Stimulated activated memory B cell treated with anti-CD40 and anti-IgM and Interleukin-4, amounts not matched to agents 10 μg/mL and 1 μg/mL and 100 μg/mL, for 72 hours (primary cell): Measurements from ENCODE around the gene NOS1.

Source experiments
- ATAC-seq: fragments of 150-1000 bp; cut with Tn5 transposase; 2 replicates; pipeline ENCODE4 v1.10.0; 2021
- H3K27ac Mint-ChIP-seq: one replicate; pipeline ENCODE4 v1.8.0; 2022; ENCODE audit warnings: mild to moderate bottlenecking, mixed read lengths
- H3K27me3 Mint-ChIP-seq: one replicate; pipeline ENCODE4 v1.8.0; 2022; ENCODE audit warnings: mixed read lengths
- H3K36me3 Mint-ChIP-seq: one replicate; pipeline ENCODE4 v1.8.0; 2022; ENCODE audit warnings: mixed read lengths
- H3K4me1 Mint-ChIP-seq: one replicate; pipeline ENCODE4 v1.8.0; 2022; ENCODE audit warnings: mixed read lengths
- H3K4me3 Mint-ChIP-seq: one replicate; pipeline ENCODE4 v1.8.0; 2022; ENCODE audit warnings: mild to moderate bottlenecking, moderate library complexity, mixed read lengths
- H3K9me3 Mint-ChIP-seq: one replicate; pipeline ENCODE4 v1.8.0; 2022; ENCODE audit warnings: mixed read lengths

The NOS1 gene

GRCh38 chr12:117178745-117179144, 182.7 kb downstream of the NOS1 start:
- no peaks in the 10 kb centered on the region for H3K9me3 Mint-ChIP-seq
- H3K27me3 Mint-ChIP-seq = no peaks in the 10 kb centered on the region
- H3K27ac Mint-ChIP-seq = peak overlapping the region; percentile 18
- H3K36me3 Mint-ChIP-seq = peaks cover 82% of the 10 kb centered on the region
- no peak for ATAC-seq
- peaks cover 15% of the 10 kb centered on the region for H3K4me1 Mint-ChIP-seq
- H3K4me3 Mint-ChIP-seq = no peak overlapping the region

- Mint-ChIP-seq H3K27me3 (no peaks in the 10 kb centered on the region), H3K4me1 (peaks cover 15% of the 10 kb centered on the region), H3K4me3 (no peak overlapping the region), H3K9me3 (no peaks in the 10 kb centered on the region), H3K36me3 (peaks cover 82% of the 10 kb centered on the region), H3K27ac (peak overlapping the region; percentile 18)
- no peak for ATAC-seq
Measured at GRCh38 chr12:117178301-117178700, 183.1 kb downstream of the NOS1 start.

- peaks cover 74% of the 10 kb centered on the region for H3K36me3 Mint-ChIP-seq
- peak overlapping the region; percentile 24 for H3K27ac Mint-ChIP-seq
- H3K27me3 Mint-ChIP-seq = no peaks in the 10 kb centered on the region
- ATAC-seq = no peak
- H3K4me3 Mint-ChIP-seq = no peak overlapping the region
- peaks cover 6% of the 10 kb centered on the region for H3K4me1 Mint-ChIP-seq
- no peaks in the 10 kb centered on the region for H3K9me3 Mint-ChIP-seq
Measured at GRCh38 chr12:117172168-117172567, 189.3 kb downstream of the NOS1 start.

GRCh38 chr12:117171499-117172162, 189.8 kb downstream of the NOS1 start:
- no peaks in the 10 kb centered on the region for H3K27me3 Mint-ChIP-seq
- H3K36me3 Mint-ChIP-seq = peaks cover 74% of the 10 kb centered on the region
- ATAC-seq = no peak
- H3K4me3 Mint-ChIP-seq = no peak overlapping the region
- no peaks in the 10 kb centered on the region for H3K9me3 Mint-ChIP-seq
- peaks cover 6% of the 10 kb centered on the region for H3K4me1 Mint-ChIP-seq
- peak overlapping the region; percentile 24 for H3K27ac Mint-ChIP-seq

GRCh38 chr12:117169548-117169947, 191.9 kb downstream of the NOS1 start:
- no peak overlapping the region for H3K27ac Mint-ChIP-seq
- no peak overlapping the region for H3K4me3 Mint-ChIP-seq
- peaks cover 59% of the 10 kb centered on the region for H3K36me3 Mint-ChIP-seq
- no peak for ATAC-seq
- H3K4me1 Mint-ChIP-seq = no peaks in the 10 kb centered on the region
- no peaks in the 10 kb centered on the region for H3K9me3 Mint-ChIP-seq
- no peaks in the 10 kb centered on the region for H3K27me3 Mint-ChIP-seq

- H3K4me3 Mint-ChIP-seq = no peak overlapping the region
- no peaks in the 10 kb centered on the region for H3K9me3 Mint-ChIP-seq
- H3K27me3 Mint-ChIP-seq = no peaks in the 10 kb centered on the region
- no peak for ATAC-seq
- H3K36me3 Mint-ChIP-seq = peaks cover 53% of the 10 kb centered on the region
- H3K4me1 Mint-ChIP-seq = no peaks in the 10 kb centered on the region
- no peak overlapping the region for H3K27ac Mint-ChIP-seq
Measured at GRCh38 chr12:117168976-117169375, 192.4 kb downstream of the NOS1 start.

- H3K36me3 Mint-ChIP-seq = peaks cover 52% of the 10 kb centered on the region
Measured at GRCh38 chr12:117167769-117168168, 193.7 kb downstream of the NOS1 start.

GRCh38 chr12:117166107-117166506, 195.3 kb downstream of the NOS1 start:
- H3K36me3 Mint-ChIP-seq = peaks cover 58% of the 10 kb centered on the region
- no peaks in the 10 kb centered on the region for H3K27me3 Mint-ChIP-seq
- ATAC-seq = no peak
- H3K27ac Mint-ChIP-seq = no peak overlapping the region
- no peaks in the 10 kb centered on the region for H3K4me1 Mint-ChIP-seq
- no peaks in the 10 kb centered on the region for H3K9me3 Mint-ChIP-seq
- no peak overlapping the region for H3K4me3 Mint-ChIP-seq

More at GRCh38 chr12:117167769-117168168, 193.7 kb downstream of the NOS1 start:
- Mint-ChIP-seq H3K27ac (no peak overlapping the region), H3K27me3 (no peaks in the 10 kb centered on the region), H3K4me1 (no peaks in the 10 kb centered on the region), H3K9me3 (no peaks in the 10 kb centered on the region), H3K4me3 (no peak overlapping the region)
- ATAC-seq = no peak

- H3K9me3 Mint-ChIP-seq = no peaks in the 10 kb centered on the region
Measured at GRCh38 chr12:117165342-117165741, 196.1 kb downstream of the NOS1 start.

GRCh38 chr12:117162633-117163032, 198.8 kb downstream of the NOS1 start:
- ATAC-seq = no peak
- Mint-ChIP-seq H3K4me1 (no peaks in the 10 kb centered on the region), H3K9me3 (no peaks in the 10 kb centered on the region), H3K27ac (no peak overlapping the region), H3K36me3 (peaks cover 67% of the 10 kb centered on the region), H3K27me3 (no peaks in the 10 kb centered on the region), H3K4me3 (no peak overlapping the region)

More at GRCh38 chr12:117165342-117165741, 196.1 kb downstream of the NOS1 start:
- H3K4me1 Mint-ChIP-seq = no peaks in the 10 kb centered on the region
- no peaks in the 10 kb centered on the region for H3K27me3 Mint-ChIP-seq
- no peak overlapping the region for H3K4me3 Mint-ChIP-seq
- peaks cover 58% of the 10 kb centered on the region for H3K36me3 Mint-ChIP-seq
- no peak for ATAC-seq
- no peak overlapping the region for H3K27ac Mint-ChIP-seq

- Mint-ChIP-seq H3K36me3 (peaks cover 70% of the 10 kb centered on the region), H3K27me3 (no peaks in the 10 kb centered on the region), H3K9me3 (no peaks in the 10 kb centered on the region), H3K4me1 (no peaks in the 10 kb centered on the region), H3K4me3 (no peak overlapping the region), H3K27ac (peak overlapping the region; percentile 58)
- ATAC-seq = no peak
Measured at GRCh38 chr12:117162167-117162539, 199.3 kb downstream of the NOS1 start.

GRCh38 chr12:117161460-117162166, 199.8 kb downstream of the NOS1 start:
- Mint-ChIP-seq H3K36me3 (peaks cover 70% of the 10 kb centered on the region), H3K27ac (peak overlapping the region; percentile 58), H3K4me3 (no peak overlapping the region), H3K9me3 (no peaks in the 10 kb centered on the region), H3K4me1 (no peaks in the 10 kb centered on the region), H3K27me3 (no peaks in the 10 kb centered on the region)
- ATAC-seq = no peak

GRCh38 chr12:117159674-117160073, 201.8 kb downstream of the NOS1 start:
- Mint-ChIP-seq H3K9me3 (no peaks in the 10 kb centered on the region), H3K4me3 (no peak overlapping the region)

GRCh38 chr12:117158911-117159553, 202.4 kb downstream of the NOS1 start:
- peak overlapping the region; percentile 17 for H3K27ac Mint-ChIP-seq
- ATAC-seq = no peak
- H3K27me3 Mint-ChIP-seq = no peaks in the 10 kb centered on the region
- H3K4me1 Mint-ChIP-seq = peaks cover 11% of the 10 kb centered on the region
- H3K36me3 Mint-ChIP-seq = peaks cover 92% of the 10 kb centered on the region
- no peak overlapping the region for H3K4me3 Mint-ChIP-seq
- H3K9me3 Mint-ChIP-seq = no peaks in the 10 kb centered on the region

More at GRCh38 chr12:117159674-117160073, 201.8 kb downstream of the NOS1 start:
- no peak for ATAC-seq
- Mint-ChIP-seq H3K36me3 (peaks cover 86% of the 10 kb centered on the region), H3K4me1 (peaks cover 11% of the 10 kb centered on the region), H3K27ac (no peak overlapping the region), H3K27me3 (no peaks in the 10 kb centered on the region)
